PFSK-1 (cell line): ENCODE data around the gene OSBPL6.

Source experiments
- FOXP2 ChIP-seq: optimal IDR thresholded peaks from 2 replicates; pipeline ENCODE3; 2011; ENCODE audit warnings: borderline replicate concordance, control low read depth, inconsistent platforms; ENCODE audit not compliant: insufficient read depth; ENCODE audit errors: extremely low read length, extremely low read depth
- POLR2AphosphoS5 ChIP-seq: IDR thresholded peaks from 2 replicates; pipeline ENCODE4 v1.6.1; 2012; ENCODE audit warnings: low read depth, mild to moderate bottlenecking, control low read depth, low read length, moderate library complexity
- REST ChIP-seq, 2 experiments: IDR thresholded peaks; 2 replicates each; pipeline versions ENCODE4 v1.6.1 to v1.8.0; 2011 to 2012; ENCODE audit warnings: low read depth in 2 of 2, low read length in 2 of 2, control low read depth in 1 of 2, inconsistent platforms in 1 of 2, mild to moderate bottlenecking in 1 of 2, moderate library complexity in 1 of 2; ENCODE audit not compliant: insufficient read depth in 1 of 2
- SIN3A ChIP-seq: IDR thresholded peaks from 2 replicates; pipeline ENCODE4 v1.6.1; 2012; ENCODE audit warnings: mild to moderate bottlenecking, low read length, moderate library complexity, borderline replicate concordance; ENCODE audit not compliant: insufficient read depth
- TAF1 ChIP-seq: IDR thresholded peaks from 2 replicates; pipeline ENCODE4 v1.6.1; 2012; ENCODE audit warnings: low read length, control low read depth, borderline replicate concordance; ENCODE audit not compliant: insufficient read depth

OSBPL6 gene

DNA sequence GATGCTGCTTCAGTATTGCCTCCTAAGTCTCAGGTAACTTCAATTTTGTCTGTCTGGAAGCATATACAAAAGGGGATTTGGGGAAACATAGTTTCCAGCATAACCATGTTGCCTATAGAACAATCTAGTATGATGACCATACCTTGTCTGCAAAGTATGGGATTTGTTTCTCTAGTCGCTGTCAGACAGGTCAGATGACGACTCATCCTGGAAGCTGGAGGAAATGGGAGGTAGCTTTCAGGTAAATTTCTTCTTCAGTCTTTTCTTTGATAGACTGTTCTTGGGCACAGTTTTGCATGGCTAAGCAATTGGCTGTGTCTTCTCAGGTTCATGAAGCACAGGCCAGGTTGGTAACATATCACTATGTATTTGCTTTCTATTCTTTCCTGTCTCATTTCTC is 2.8 kb upstream of the OSBPL6 start:
- no peak for TF ChIP-seq REST (IDR thresholded peaks at IDR 0.05; ENCODE audit: insufficient read depth in 1 of 2, low read depth in 2 of 2, low read length in 2 of 2)
- no peak for TF ChIP-seq TAF1
- TF ChIP-seq POLR2AphosphoS5, result no peak
- no peak for TF ChIP-seq FOXP2
- no peak for TF ChIP-seq SIN3A

GRCh38 chr2:178193496-178193822 is 853 bp upstream of the OSBPL6 start:
- TF ChIP-seq TAF1 (no peak), POLR2AphosphoS5 (no peak), SIN3A (no peak), FOXP2 (no peak), REST (IDR thresholded peaks at IDR 0.05; ENCODE audit: insufficient read depth in 1 of 2, low read depth in 2 of 2, low read length in 2 of 2) (no peak)

DNA sequence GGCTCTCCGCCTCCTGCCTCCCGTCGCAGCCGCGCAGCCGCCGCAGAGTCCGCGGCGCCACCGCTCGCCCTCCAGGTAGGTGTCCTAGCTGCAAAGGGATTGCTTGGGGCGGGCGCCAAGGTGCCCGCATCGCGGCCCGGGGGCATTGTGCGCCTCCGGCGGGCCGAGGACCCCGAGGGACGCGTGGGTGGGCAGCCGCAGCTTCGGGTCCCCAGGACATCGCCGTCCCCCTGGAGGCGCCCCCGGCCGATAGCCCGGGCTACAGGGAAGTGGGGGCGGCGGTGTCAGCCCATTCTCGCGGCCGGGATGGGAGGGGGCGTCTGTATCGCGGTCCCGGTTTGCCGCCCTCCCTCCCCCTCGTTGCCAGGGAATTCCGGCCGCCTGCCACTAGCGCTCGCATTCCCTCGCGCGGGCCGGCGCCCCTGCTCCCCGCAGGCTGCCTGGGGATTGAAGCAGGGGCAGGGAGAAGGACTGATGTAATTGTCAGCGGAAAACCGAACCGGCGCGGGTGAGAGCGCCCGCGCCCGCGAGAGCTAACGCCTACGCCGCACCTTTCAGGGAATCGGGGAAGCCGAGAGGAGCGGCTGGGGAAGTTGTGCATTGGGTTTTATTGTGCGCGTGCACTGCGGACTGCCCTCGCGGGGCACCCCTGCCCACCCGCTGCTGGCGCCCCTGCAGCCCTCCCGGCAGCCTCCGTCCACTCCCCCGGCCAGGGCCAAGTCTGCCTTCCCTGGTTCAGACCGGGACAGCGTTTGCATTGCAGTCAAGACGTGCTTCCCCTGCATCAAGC is 483 bp downstream of the OSBPL6 start:
- TF ChIP-seq SIN3A (no peak), FOXP2 (peak; percentile 54), TAF1 (no peak), REST (IDR thresholded peaks at IDR 0.05; ENCODE audit: insufficient read depth in 1 of 2, low read depth in 2 of 2, low read length in 2 of 2) (no peak), POLR2AphosphoS5 (no peak; the same call in 1 of the 2 replicates)

- 0 out of 2 replicates have a peak, but pooled peaks have one; percentile 46 for TF ChIP-seq SIN3A
- no peak for TF ChIP-seq REST (IDR thresholded peaks at IDR 0.05; ENCODE audit: insufficient read depth in 1 of 2, low read depth in 2 of 2, low read length in 2 of 2)
These were observed 1.3 kb downstream of the OSBPL6 start for GRCh38 chr2:178195390-178196166.
